T-helper 2 cell (primary cell): Measurements from ENCODE around the gene MBD1.
"Not testable (repeated sequence)": the region's sequence is repeated elsewhere in the genome, so short reads cannot be mapped to it uniquely, and the experiment has no call there.

Experiments
- DNase-seq, 5 experiments: peaks; one replicate each; pipeline versions ENCODE4 v3.0.0 to v3.0.0-alpha.2; 2012 to 2022

Gene MBD1

DNA sequence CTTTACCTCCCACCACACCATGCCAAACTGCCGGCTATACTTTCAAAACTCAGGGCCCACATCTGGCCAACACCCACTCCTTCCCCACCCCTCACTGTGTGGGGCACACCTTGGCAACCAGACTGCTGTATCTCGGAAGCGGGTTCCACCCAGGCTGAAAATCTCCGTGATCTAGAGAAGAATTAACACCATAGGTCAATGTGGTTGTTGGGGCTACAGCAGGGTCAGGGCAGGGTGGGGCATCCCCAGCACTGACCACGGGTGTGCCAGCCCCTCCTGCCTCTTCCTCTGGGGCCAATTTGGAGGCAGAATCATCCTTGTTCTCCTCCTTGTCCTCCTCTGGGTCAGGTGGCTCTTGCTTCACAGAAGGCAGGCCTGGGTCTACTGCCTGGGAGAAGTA, 8.8 kb downstream of the MBD1 start:
- no peak for DNase-seq

GRCh38 chr18:50268022-50268747, 13.1 kb downstream of the MBD1 start:
- DNase-seq = peak; percentile 54 to 73 (median 64)

DNA sequence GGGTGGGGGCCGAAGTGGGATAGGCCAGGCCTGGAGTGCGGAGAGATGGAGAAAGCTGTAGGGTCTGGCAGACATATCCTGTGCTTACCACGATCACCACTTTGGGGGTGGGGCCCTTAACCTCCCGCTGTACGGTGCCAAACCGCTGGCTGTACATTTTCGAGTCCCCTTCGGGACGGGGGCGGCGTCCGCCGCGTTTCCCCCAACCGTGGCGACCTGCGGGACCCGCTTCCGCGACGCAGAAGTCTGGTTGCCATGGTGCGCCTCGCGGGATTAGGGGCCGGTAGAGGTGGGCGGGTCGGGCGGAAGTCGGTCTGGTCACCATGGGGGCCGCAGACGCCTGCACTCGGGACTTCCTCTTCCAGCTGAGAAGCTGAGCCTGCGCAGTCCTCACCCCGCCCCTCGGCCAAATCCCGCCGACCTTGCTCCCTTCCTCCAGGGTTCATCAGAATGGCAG, 15.0 kb downstream of the MBD1 start, which contains the start of gene CFAP53:
CFAP53 (minus strand) TSS at position 248 of the 457 bp plus-strand sequence; CDS start at position 157, 91 bp downstream.
- DNase-seq = peak; percentile 47 to 91 (median 71)

DNA sequence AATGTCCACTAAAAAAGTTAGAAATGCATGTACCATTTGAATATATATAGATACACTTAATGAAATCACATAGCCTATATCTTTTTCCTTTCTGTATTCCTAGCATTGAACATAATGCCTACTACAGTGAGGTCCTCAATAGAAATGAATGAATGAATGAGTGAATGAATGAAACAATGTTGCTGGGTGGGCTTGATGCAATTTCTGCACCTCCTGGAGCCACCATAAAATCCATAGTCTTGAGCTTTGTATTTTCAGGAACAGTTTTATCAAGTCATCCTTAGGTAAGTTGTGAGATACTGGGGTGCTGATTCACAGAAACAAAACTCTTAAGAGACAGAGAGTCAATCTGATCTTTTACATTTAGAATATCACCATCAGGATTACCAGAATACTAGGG, 18.3 kb downstream of the MBD1 start:
- no peak for DNase-seq

GRCh38 chr18:50250935-50251334, 30.4 kb downstream of the MBD1 start:
- no peak for DNase-seq

GRCh38 chr18:50249576-50249975, 31.7 kb downstream of the MBD1 start:
- DNase-seq = no peak

DNA sequence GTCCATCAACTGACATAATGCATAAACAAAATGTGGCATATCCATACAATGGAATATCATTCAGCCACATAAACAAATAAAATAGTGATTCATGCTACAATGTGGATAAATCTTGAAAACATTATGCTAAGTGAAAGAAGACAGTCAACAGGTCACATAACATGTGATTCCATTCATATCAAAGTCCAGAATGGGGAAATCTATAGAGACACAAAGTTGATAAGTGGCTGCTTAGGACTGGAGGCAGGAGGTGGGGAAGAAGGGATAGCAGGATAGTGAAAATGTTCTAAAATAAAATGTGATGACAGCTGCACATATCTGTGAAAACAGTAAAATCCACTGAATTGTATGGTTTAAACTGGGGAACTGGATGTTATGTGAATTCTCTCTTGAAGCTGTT, 33.8 kb downstream of the MBD1 start:
- DNase-seq = no peak

DNA sequence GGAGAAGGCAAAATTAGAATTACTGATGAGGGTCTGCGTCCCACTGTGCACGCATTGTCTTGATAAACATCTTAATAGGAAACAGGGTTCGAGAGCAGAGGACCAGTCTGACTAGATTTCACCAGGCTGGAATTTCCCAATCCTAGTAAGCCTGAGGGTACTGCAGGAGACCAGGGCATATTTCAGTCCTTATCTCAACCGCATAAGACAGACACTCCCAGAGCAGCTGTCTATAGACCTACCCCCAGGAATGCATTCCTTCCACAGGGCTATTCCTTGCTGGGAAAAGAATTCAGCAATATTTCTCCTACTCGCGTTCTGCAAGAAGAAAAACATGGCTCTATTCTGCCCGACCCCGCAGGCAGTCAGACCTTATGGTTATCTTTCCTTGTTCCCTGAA, 39.6 kb downstream of the MBD1 start:
- DNase-seq = not testable (repeated sequence)

GRCh38 chr18:50240080-50240563, 41.2 kb downstream of the MBD1 start:
- no peak for DNase-seq

- DNase-seq = no peak
Observed at GRCh38 chr18:50232419-50232818, 48.9 kb downstream of the MBD1 start.

- no peak for DNase-seq
Observed at GRCh38 chr18:50231621-50232020, 49.7 kb downstream of the MBD1 start.

GRCh38 chr18:50220249-50220648, 61.1 kb downstream of the MBD1 start:
- DNase-seq = not testable (repeated sequence)
